CD1c-positive myeloid dendritic cell (primary cell): ENCODE measurements around the gene IFRD2.
A peak's percentile ranks its signal among the peaks of the same experiment; 100 is the strongest.
"Not testable (repeated sequence)": the region's sequence is repeated elsewhere in the genome, so short reads cannot be mapped to it uniquely, and the experiment has no call there.

Experiments used
- DNase-seq: peaks from one replicate; pipeline ENCODE4 v3.0.0-alpha.2; 2016; ENCODE audit errors: extremely low spot score

The IFRD2 gene

GRCh38 chr3:50286322-50287227 is 5.7 kb downstream of the IFRD2 start:
- no peak for DNase-seq

- DNase-seq: not testable (repeated sequence)
Observed at GRCh38 chr3:50284121-50284520, 8.1 kb downstream of the IFRD2 start.

GRCh38 chr3:50279255-50280016 is 12.8 kb downstream of the IFRD2 start:
- DNase-seq: no peak

GRCh38 chr3:50278880-50279224 is 13.4 kb downstream of the IFRD2 start, which contains the start of gene LSMEM2:
Gene LSMEM2 (plus strand): TSS chr3:50279087. CDS start chr3:50279114, 27 bp downstream.
- no peak for DNase-seq

- no peak for DNase-seq
Observed at GRCh38 chr3:50278123-50278879, 13.9 kb downstream of the IFRD2 start.

- DNase-seq: no peak
Observed at GRCh38 chr3:50276762-50277101, 15.5 kb downstream of the IFRD2 start.

- DNase-seq: peak; percentile 42
Observed at GRCh38 chr3:50275996-50276761, 16.1 kb downstream of the IFRD2 start.

GRCh38 chr3:50275141-50275995 is 16.9 kb downstream of the IFRD2 start:
- DNase-seq: no peak

- DNase-seq: peak; percentile 81
Observed at GRCh38 chr3:50274371-50275104, 17.7 kb downstream of the IFRD2 start.

GRCh38 chr3:50273689-50274065 is 18.6 kb downstream of the IFRD2 start:
- DNase-seq: no peak

- peak; percentile 95 for DNase-seq
Observed at GRCh38 chr3:50272911-50273688, 19.1 kb downstream of the IFRD2 start.

- not testable (repeated sequence) for DNase-seq
Observed at GRCh38 chr3:50272538-50272910, 19.7 kb downstream of the IFRD2 start.

- DNase-seq: no peak
Observed at GRCh38 chr3:50271314-50271936, 20.8 kb downstream of the IFRD2 start.

- no peak for DNase-seq
Observed at GRCh38 chr3:50270422-50271224, 21.6 kb downstream of the IFRD2 start.

GRCh38 chr3:50269977-50270413 is 22.2 kb downstream of the IFRD2 start:
- no peak for DNase-seq

- DNase-seq: no peak
Observed at GRCh38 chr3:50269460-50269859, 22.8 kb downstream of the IFRD2 start.

GRCh38 chr3:50268703-50269451 is 23.4 kb downstream of the IFRD2 start, which contains the start of gene SEMA3B:
Gene SEMA3B (plus strand): TSS chr3:50269147. CDS start chr3:50269241, 94 bp downstream.
- no peak for DNase-seq
